Measurements from ENCODE around the gene WDR31. TPM values are rescaled to one million over a fixed set of nuclear protein-coding genes. Genes with fewer than 3 reads are reported as not detected.

WDR31 gene
- total RNA-seq, 1 experiment from 2014 or later = 1.7 TPM

DNA sequence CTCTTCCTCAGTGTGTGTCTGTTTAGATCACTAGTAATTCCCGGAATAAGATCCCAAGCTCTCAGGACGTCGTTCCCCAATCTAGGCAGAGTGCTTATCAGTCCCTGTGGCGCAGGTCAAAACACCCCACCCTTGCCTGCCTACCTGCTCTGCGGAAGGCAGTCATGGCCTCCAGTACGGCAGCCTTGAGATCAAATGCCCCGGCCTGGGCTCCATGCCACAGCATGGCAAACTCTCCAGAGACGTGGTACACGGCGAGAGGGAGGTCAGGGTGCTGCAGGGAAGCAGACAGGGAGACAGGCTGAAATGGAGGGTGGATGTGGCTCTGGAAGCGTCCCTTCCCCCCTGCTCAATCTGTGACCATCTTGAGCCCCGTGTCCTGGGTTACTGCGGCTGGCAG is 48.8 kb upstream of the WDR31 start:
- BruUV-seq (replicated peaks) = no TSS peak
- POLR2A ChIA-PET (ENCODE audit: unreplicated experiment) = no interaction called here
- Histone ChIP-seq H3F3A (ENCODE audit: low read length, unreplicated experiment) (no peaks in the 10 kb centered on the region), H3K9me2 (replicated peaks; ENCODE audit: low read length) (no peaks in the 10 kb centered on the region), H3K79me2 (ENCODE audit: low read length) (no peaks in the 10 kb centered on the region), H3K27ac (ENCODE audit: low read length) (no peak overlapping the region), H3K36me3 (ENCODE audit: low read depth, low read length) (no peaks in the 10 kb centered on the region; the same call in 1 of the 2 replicates), H3K4me2 (ENCODE audit: low read length) (no peak overlapping the region), H3K4me1 (ENCODE audit: insufficient read depth, low read length) (no peaks in the 10 kb centered on the region), H2AFZ (ENCODE audit: low read length) (no peak overlapping the region), H3K9ac (ENCODE audit: low read length) (no peak overlapping the region), H4K20me1 (ENCODE audit: low read length) (no peaks in the 10 kb centered on the region), H3K4me3 (ENCODE audit: low read length) (no peak overlapping the region), H3K27me3 (ENCODE audit: low read length) (no peaks in the 10 kb centered on the region), H3K9me3 (ENCODE audit: low read length) (no peaks in the 10 kb centered on the region)
- TF ChIP-seq, protein P1, sequence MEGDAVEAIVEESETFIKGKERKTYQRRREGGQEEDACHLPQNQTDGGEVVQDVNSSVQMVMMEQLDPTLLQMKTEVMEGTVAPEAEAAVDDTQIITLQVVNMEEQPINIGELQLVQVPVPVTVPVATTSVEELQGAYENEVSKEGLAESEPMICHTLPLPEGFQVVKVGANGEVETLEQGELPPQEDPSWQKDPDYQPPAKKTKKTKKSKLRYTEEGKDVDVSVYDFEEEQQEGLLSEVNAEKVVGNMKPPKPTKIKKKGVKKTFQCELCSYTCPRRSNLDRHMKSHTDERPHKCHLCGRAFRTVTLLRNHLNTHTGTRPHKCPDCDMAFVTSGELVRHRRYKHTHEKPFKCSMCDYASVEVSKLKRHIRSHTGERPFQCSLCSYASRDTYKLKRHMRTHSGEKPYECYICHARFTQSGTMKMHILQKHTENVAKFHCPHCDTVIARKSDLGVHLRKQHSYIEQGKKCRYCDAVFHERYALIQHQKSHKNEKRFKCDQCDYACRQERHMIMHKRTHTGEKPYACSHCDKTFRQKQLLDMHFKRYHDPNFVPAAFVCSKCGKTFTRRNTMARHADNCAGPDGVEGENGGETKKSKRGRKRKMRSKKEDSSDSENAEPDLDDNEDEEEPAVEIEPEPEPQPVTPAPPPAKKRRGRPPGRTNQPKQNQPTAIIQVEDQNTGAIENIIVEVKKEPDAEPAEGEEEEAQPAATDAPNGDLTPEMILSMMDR (conservative IDR thresholded peaks at IDR 0.05; ENCODE audit: low read depth, low read length) = no peak
- no peak for TF ChIP-seq EZH2phosphoT487 (IDR thresholded peaks at IDR 0.05; ENCODE audit: borderline replicate concordance, low read length)
- no peak for TF ChIP-seq EZH2 (IDR thresholded peaks at IDR 0.05; ENCODE audit: low read length, unreplicated experiment)
- DNase-seq = no peak
- CTCF ChIA-PET = no interaction called here
- ATAC-seq = no peak
- intact Hi-C loops (cut with micrococcal nuclease) = no loop called here

DNA sequence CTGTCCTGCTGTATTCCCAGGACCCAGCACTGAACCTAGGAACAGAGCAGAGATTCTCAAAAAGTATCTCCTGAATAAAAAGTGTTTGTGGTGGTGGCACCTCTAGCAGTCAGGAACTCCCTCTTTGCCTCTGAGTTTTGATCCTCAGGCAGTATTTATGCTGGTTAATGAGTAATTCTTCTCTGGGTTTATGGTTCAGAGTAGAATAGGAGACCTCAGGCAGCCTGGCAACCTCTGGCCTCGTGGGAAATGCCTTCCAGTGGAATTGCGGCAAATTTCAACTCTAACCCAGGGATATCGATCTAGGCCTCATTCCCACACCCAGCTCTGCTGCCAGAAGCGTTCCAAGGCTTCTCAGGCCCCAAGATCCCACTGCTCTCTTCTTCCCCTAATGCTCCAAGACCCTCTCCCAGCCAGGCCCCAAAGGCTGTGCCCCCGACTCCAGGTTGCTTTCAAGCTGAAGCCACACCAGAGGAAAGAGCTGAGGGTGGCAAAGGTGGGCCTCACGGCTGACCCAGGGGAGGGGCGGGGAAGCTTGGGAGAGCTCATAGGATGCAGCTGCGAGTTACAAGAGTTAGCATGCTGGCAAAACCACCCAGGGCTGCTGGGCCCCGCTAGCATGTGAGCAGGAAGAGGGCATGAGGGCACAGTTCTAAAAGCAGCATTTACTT is 47.6 kb upstream of the WDR31 start:
- H3K27me3 ChIP-seq (ENCODE audit: low read length) = no peaks in the 10 kb centered on the region
- H3K27ac ChIP-seq (ENCODE audit: low read length) = no peak overlapping the region
- H3K9me2 ChIP-seq (replicated peaks; ENCODE audit: low read length) = no peaks in the 10 kb centered on the region
- H3K9me3 ChIP-seq (ENCODE audit: low read length) = no peaks in the 10 kb centered on the region
- ChIA-PET CTCF (no interaction called here), POLR2A (ENCODE audit: unreplicated experiment) (no interaction called here)
- H3K36me3 ChIP-seq (ENCODE audit: low read depth, low read length) = no peaks in the 10 kb centered on the region; the same call in 1 of the 2 replicates
- H3K4me2 ChIP-seq (ENCODE audit: low read length) = no peak overlapping the region
- no peak overlapping the region for H3K4me3 ChIP-seq (ENCODE audit: low read length)
- no peaks in the 10 kb centered on the region for H3K4me1 ChIP-seq (ENCODE audit: insufficient read depth, low read length)
- no peak for ATAC-seq
- DNase-seq = no peak
- no peaks in the 10 kb centered on the region for H3F3A ChIP-seq (ENCODE audit: low read length, unreplicated experiment)
- no TSS peak for BruUV-seq (replicated peaks)
- H4K20me1 ChIP-seq (ENCODE audit: low read length) = no peaks in the 10 kb centered on the region
- no peak overlapping the region for H2AFZ ChIP-seq (ENCODE audit: low read length)
- H3K79me2 ChIP-seq (ENCODE audit: low read length) = no peaks in the 10 kb centered on the region
- TF ChIP-seq EZH2 (IDR thresholded peaks at IDR 0.05; ENCODE audit: low read length, unreplicated experiment) (no peak), EZH2phosphoT487 (IDR thresholded peaks at IDR 0.05; ENCODE audit: borderline replicate concordance, low read length) (no peak)
- TF ChIP-seq, protein P1 (conservative IDR thresholded peaks at IDR 0.05; ENCODE audit: low read depth, low read length) = no peak
- intact Hi-C loops (cut with micrococcal nuclease) = no loop called here
- no peak overlapping the region for H3K9ac ChIP-seq (ENCODE audit: low read length)

DNA sequence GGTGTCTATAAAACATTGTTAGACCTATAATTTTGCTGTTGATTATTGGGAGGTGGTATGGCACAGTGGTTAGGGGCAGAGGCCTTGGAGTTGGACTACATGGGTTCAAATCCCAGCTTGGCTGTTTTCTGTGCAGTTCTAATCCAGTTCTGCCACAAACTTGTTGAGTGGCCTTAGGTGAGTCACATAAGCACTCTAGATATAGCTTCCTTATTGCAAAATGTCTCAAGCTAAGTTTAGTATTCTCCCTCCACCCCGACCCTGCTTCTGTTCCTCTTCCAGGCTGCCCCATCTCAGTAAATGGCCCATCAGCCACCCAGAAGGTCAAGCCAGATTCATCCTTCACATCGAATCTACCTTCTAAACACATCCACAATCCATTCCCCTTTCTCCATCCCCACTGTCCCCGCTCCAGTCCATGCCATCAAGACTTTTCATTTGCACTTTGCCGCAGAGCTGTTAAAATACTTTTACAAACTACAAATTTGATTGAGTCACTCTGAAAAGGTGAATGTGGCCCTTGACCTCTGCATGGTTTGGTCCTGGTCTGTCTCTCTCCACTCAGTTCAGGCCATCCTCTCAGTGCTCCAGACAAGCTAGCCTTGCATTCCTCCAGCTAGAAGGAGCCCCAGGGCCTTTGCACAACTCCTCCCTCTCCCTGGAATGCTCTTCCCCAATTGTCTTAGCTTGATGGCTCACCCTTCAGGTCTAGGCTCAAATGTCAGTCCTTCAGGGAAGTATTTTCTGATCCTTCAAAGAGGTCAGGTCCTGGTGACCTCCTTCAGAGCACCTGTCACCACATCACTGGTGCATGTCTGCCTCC is 46.7 kb upstream of the WDR31 start:
- CTCF ChIA-PET = no interaction called here
- TF ChIP-seq, protein P1 (conservative IDR thresholded peaks at IDR 0.05; ENCODE audit: low read depth, low read length) = no peak

More for the DNA sequence above, 46.7 kb upstream of the WDR31 start:
- POLR2A ChIA-PET (ENCODE audit: unreplicated experiment) = no interaction called here
- no peaks in the 10 kb centered on the region; the same call in 1 of the 2 replicates for H3K36me3 ChIP-seq (ENCODE audit: low read depth, low read length)
- no peaks in the 10 kb centered on the region for H3K27me3 ChIP-seq (ENCODE audit: low read length)
- no peak for ATAC-seq
- H3K27ac ChIP-seq (ENCODE audit: low read length) = no peak overlapping the region
- no peaks in the 10 kb centered on the region for H3K9me2 ChIP-seq (replicated peaks; ENCODE audit: low read length)
- H3F3A ChIP-seq (ENCODE audit: low read length, unreplicated experiment) = no peaks in the 10 kb centered on the region
- H3K4me2 ChIP-seq (ENCODE audit: low read length) = no peak overlapping the region
- H3K9ac ChIP-seq (ENCODE audit: low read length) = no peak overlapping the region
- no peaks in the 10 kb centered on the region for H4K20me1 ChIP-seq (ENCODE audit: low read length)
- H2AFZ ChIP-seq (ENCODE audit: low read length) = no peak overlapping the region
- H3K9me3 ChIP-seq (ENCODE audit: low read length) = no peaks in the 10 kb centered on the region
- H3K4me3 ChIP-seq (ENCODE audit: low read length) = no peak overlapping the region
- TSS peak; percentile 54 for BruUV-seq (replicated peaks)
- no peaks in the 10 kb centered on the region for H3K79me2 ChIP-seq (ENCODE audit: low read length)
- intact Hi-C loops (cut with micrococcal nuclease) = no loop called here
- DNase-seq = no peak
- peaks cover 8% of the 10 kb centered on the region for H3K4me1 ChIP-seq (ENCODE audit: insufficient read depth, low read length)
